ENCODE measurements around the gene RBFOX1.

DNA sequence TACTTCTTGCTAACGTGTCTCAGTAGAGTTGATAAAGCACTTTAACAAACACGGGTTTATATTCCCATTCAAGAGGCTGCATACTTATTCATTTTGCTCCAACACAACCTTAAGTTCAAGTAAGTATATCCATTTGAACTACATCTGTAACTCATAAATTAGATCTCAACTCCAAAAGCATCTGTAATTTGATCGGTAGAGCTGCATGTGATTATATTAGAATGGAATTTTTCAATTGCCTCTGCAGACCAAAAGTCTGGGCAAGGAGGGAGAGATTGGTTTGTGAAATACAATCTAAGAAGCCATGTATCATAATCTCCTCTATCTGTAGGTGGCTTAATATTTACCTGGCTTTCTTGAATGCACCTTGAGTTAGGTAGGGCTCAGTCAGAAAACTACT is 371.0 kb downstream of the RBFOX1 start:
- TF ChIP-seq, protein P1, sequence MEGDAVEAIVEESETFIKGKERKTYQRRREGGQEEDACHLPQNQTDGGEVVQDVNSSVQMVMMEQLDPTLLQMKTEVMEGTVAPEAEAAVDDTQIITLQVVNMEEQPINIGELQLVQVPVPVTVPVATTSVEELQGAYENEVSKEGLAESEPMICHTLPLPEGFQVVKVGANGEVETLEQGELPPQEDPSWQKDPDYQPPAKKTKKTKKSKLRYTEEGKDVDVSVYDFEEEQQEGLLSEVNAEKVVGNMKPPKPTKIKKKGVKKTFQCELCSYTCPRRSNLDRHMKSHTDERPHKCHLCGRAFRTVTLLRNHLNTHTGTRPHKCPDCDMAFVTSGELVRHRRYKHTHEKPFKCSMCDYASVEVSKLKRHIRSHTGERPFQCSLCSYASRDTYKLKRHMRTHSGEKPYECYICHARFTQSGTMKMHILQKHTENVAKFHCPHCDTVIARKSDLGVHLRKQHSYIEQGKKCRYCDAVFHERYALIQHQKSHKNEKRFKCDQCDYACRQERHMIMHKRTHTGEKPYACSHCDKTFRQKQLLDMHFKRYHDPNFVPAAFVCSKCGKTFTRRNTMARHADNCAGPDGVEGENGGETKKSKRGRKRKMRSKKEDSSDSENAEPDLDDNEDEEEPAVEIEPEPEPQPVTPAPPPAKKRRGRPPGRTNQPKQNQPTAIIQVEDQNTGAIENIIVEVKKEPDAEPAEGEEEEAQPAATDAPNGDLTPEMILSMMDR (IDR thresholded peaks at IDR 0.05), result no peak
- no peak for TF ChIP-seq POLR2A (IDR thresholded peaks at IDR 0.05)

All from Peyer's patch (tissue), 4 donors.